HUDEP-2 (cell line): Measurements from ENCODE around the gene SCARB2.

Experiments
- DNase-seq, 76 experiments: peaks; one replicate each; lab custom pipeline; 2025; ENCODE audit not compliant: unreplicated experiment in 76 of 76; lab: John Stamatoyannopoulos, UW

The SCARB2 gene

GRCh38 chr4:76156635-76157034, 57.0 kb downstream of the SCARB2 start:
- no peak for DNase-seq

- no peak for DNase-seq
Observed at GRCh38 chr4:76155979-76156378, 57.6 kb downstream of the SCARB2 start.

- DNase-seq: no peak
Observed at GRCh38 chr4:76153356-76153755, 60.3 kb downstream of the SCARB2 start.

- peak; percentile 28 to 96 (median 92) for DNase-seq
Observed at GRCh38 chr4:76148142-76148865, 65.3 kb downstream of the SCARB2 start, which contains the start of gene NUP54. NUP54 (minus strand) TSS chr4:76148397; CDS start chr4:76148374, 23 bp downstream.

DNA sequence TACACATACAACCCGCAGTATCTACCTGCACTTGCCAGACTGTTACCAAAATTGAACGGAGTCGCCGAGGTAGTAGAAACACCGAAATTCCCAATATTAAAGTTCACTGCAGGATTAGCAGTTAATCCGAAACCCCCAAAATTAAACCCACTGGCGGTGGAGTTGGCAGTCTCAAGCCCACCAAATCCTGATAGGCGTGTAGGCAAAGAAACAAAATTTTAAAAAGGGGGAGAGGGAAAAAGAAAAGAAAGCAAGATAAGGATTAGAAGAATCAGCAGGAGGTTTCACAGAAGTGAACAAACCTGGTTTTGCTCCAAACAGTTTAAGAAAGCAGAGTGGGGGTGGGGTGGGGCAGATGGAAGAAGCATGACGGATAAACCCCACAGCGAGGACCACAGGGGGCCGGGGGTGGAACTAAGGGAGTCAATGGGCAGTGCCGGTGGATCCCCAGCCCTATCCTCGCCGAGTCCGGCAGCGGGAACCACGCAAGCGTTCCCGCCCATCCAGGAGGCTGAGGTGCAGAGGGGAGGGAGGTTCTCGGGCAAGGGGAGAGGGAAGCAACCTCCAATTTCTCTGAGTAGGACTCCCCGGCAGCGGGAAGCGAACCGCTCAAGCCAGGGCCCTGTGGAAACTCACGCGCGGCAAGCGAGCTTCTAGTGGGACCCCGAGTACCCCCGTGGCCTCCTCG, 66.0 kb downstream of the SCARB2 start:
- DNase-seq: peak in 73 of 76 experiments; percentile 2 to 88 (median 59)

DNA sequence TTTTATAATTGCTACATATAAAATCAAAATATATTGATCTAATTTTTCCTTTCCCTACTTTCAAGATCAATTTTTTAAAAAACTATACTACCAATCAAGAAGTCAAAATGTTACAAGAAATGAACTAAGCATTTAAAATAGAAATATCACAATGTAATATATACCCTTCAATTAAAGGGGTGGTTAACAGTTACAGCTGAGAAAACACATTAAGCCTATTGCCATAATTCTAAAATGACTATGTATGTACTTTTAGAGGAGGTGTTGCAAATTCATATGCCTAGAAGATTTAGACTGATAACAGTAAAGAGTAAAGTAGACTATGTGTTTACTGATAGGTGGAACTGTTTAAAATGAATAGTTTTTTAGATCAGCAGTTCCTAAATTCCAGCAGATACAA, 69.1 kb downstream of the SCARB2 start:
- DNase-seq: no peak

GRCh38 chr4:76141241-76141640, 72.4 kb downstream of the SCARB2 start:
- DNase-seq: peak in 2 of 76 experiments; percentile 1 to 12

DNA sequence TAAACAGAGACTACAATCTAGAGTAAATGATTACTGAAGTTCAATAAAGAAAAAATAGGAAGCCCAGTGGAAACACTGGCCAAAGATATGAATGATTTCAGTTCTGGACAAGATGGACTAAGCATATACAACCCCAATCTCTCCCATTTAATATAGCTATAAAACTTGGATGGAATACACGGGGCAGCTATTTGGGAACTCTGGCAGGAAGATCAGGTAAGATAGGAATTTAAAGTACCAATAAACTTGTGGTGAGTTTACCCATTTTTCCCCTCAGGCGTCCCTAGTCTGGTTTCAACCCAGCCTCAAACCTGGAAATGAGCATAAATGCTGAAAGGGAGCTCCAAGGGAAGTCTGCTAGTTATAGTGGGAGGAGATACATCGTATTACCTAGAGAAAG, 85.9 kb downstream of the SCARB2 start:
- DNase-seq: no peak

- DNase-seq: no peak
Observed at GRCh38 chr4:76125816-76126215, 87.8 kb downstream of the SCARB2 start.

GRCh38 chr4:76120199-76120598, 93.4 kb downstream of the SCARB2 start:
- no peak for DNase-seq

DNA sequence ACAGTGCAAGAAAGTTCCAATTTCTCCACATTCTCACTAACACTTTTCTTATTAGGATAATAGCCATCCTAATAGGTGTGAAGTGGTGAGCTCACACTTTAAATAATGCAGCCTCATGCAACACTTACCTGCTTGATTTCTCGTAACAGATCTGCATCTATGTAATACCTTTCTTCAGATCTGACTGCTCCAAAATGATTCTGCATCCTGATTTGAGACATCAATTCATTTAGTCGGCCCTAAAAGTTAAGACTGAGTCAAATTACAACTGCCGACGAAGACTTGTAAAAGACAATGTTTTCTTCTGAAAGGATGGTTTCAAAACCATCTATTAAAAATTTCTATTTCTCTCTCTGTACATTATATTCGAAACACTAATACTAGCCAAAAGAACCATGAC, 96.1 kb downstream of the SCARB2 start:
- no peak for DNase-seq

DNA sequence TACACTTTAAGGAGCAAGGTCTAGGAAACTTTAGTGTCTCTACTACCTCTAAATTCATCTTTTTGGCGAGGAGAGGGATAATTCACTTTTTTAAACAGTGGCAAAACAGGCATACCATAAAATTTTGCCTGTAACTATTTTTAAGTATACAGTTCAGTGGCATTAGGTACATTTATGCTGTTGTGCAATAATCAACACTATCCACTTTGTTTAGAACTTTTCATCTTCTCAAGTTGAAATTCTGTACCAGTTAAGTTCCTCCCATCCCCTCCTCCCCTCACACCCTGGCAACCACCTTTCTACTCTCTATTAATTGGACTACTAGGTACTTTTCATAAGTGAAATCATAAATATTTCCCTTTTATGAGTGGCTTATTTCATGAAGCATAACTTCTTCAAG, 96.8 kb downstream of the SCARB2 start:
- no peak for DNase-seq
